Panc1 (cell line): ENCODE data around the gene WNT10A. TPM values are rescaled to one million over a fixed set of nuclear protein-coding genes. Genes with fewer than 3 reads are reported as not detected.

ENCODE experiments used
- ATAC-seq: fragments of 200-7000 bp; cut with Tn5 transposase; 2 replicates; pipeline ENCODE4 v1.9.1; 2020; ENCODE audit warnings: mild to moderate bottlenecking, moderate library complexity
- BruUV-seq: library from RNA; stranded (reverse); fragments of 400-500 nt; replicated peaks from 2 replicates; lab custom pipeline; 2021; lab: Mats Ljungman, UMichigan
- CTCF ChIA-PET: fragments of 300-600 bp; sonication (Branson Sonifier 250); formaldehyde crosslinking; loops from one replicate; lab custom pipeline; 2022; ENCODE audit warnings: antibody characterized with exemption; lab: Charles Lee
- POLR2A ChIA-PET: fragments of 300-600 bp; sonication (Branson Sonifier 250); formaldehyde crosslinking; loops from one replicate; lab custom pipeline; 2022; ENCODE audit warnings: antibody characterized with exemption; lab: Charles Lee
- DNase-seq: peaks from one replicate; pipeline ENCODE4 v3.0.0-alpha.2; 2010; ENCODE audit warnings: low read depth, low spot score
- H3K27ac ChIP-seq: 2 replicates; pipeline ENCODE4 v1.5.1; 2011; ENCODE audit warnings: mild to moderate bottlenecking, low read length, inconsistent platforms
- H3K27me3 ChIP-seq: fragments of 200-500 bp; sonication (Bioruptor generic); 2 replicates; pipeline ENCODE4 v1.6.0; 2014; ENCODE audit warnings: low read length, inconsistent platforms; ENCODE audit not compliant: control insufficient read depth, insufficient read depth
- H3K36me3 ChIP-seq: fragments of 200-500 bp; sonication (Bioruptor generic); 2 replicates; pipeline ENCODE4 v1.5.1; 2014; ENCODE audit warnings: inconsistent platforms, mild to moderate bottlenecking, low read length, moderate library complexity; ENCODE audit not compliant: control insufficient read depth, insufficient read depth
- H3K4me1 ChIP-seq: 2 replicates; pipeline ENCODE4 v1.5.1; 2011; ENCODE audit warnings: inconsistent platforms, mild to moderate bottlenecking, low read length, moderate library complexity; ENCODE audit not compliant: control insufficient read depth, insufficient read depth
- H3K4me3 ChIP-seq, 2 experiments: 2 replicates each; pipeline ENCODE4 v1.5.1; 2011 to 2012; ENCODE audit warnings: low read depth in 2 of 2, low read length in 2 of 2, mild to moderate bottlenecking in 2 of 2, inconsistent platforms in 1 of 2, moderate library complexity in 1 of 2
- H3K9me3 ChIP-seq: fragments of 200-500 bp; sonication (Bioruptor generic); 2 replicates; pipeline ENCODE4 v1.5.1; 2014; ENCODE audit warnings: low read depth, mild to moderate bottlenecking, inconsistent platforms, low read length, moderate library complexity; ENCODE audit not compliant: control insufficient read depth, insufficient read depth
- CTCF ChIP-seq: fragments of 450-650 bp; IDR thresholded peaks from 2 replicates; pipeline ENCODE4 v1.5.1; 2017; ENCODE audit warnings: mild to moderate bottlenecking
- POLR2AphosphoS5 ChIP-seq: IDR thresholded peaks from 2 replicates; pipeline ENCODE4 v1.6.1; 2012; ENCODE audit warnings: mild to moderate bottlenecking, low read depth, low read length, moderate library complexity
- REST ChIP-seq, 2 experiments: IDR thresholded peaks; 2 replicates each; pipeline ENCODE4 v1.6.1; 2011 to 2012; ENCODE audit warnings: low read depth in 2 of 2, control low read depth in 1 of 2, low read length in 1 of 2, mild to moderate bottlenecking in 1 of 2, moderate library complexity in 1 of 2; ENCODE audit not compliant: insufficient read depth in 1 of 2
- SIN3A ChIP-seq: IDR thresholded peaks from 2 replicates; pipeline ENCODE4 v1.6.1; 2012; ENCODE audit warnings: low read depth, mild to moderate bottlenecking, low read length, moderate library complexity, borderline replicate concordance; ENCODE audit not compliant: insufficient read depth
- TCF7L2 ChIP-seq: IDR thresholded peaks from 2 replicates; pipeline ENCODE4 v1.6.1; 2011; ENCODE audit warnings: mild to moderate bottlenecking, low read depth, low read length, inconsistent platforms
- in situ Hi-C: cut with HindIII; loops from 2 replicates; pipeline ENCODE4 v1.10.0; 2016; ENCODE audit warnings: low sequenced_read_pairs, low pct_unique_long_range_greater_than_20kb
- intact Hi-C: fragments of 100-400 bp; cut with micrococcal nuclease; formaldehyde crosslinking; loops from one replicate; pipeline ENCODE4 v1.10.0; 2022; ENCODE audit not compliant: unreplicated experiment
- total RNA-seq: library from RNA; stranded (reverse); gene quantifications from one replicate; pipeline ENCODE4 v1.2.1, GENCODE V29; 2021; ENCODE audit not compliant: unreplicated experiment

WNT10A gene
- total RNA-seq, 1 experiment from 2014 or later = 9.2 TPM

- Histone ChIP-seq H3K9me3 (peaks cover 7% of the 10 kb centered on the region; the same call in 1 of the 2 replicates), H3K27ac (no peak overlapping the region), H3K27me3 (peaks cover 2% of the 10 kb centered on the region; the same call in 1 of the 2 replicates), H3K36me3 (no peaks in the 10 kb centered on the region), H3K4me3 (no peak overlapping the region), H3K4me1 (peaks cover 6% of the 10 kb centered on the region; the same call in 1 of the 2 replicates)
- TF ChIP-seq REST (IDR thresholded peaks at IDR 0.05; ENCODE audit: insufficient read depth in 1 of 2, low read depth in 2 of 2, low read length in 1 of 2) (no peak), SIN3A (no peak), POLR2AphosphoS5 (no peak), CTCF (no peak), TCF7L2 (no peak)
- ChIA-PET POLR2A (no interaction called here), CTCF (no interaction called here)
- intact Hi-C loops = no loop called here
- DNase-seq = no peak
- BruUV-seq = no TSS peak
- ATAC-seq = no peak
- in situ Hi-C loops = no loop called here
Measured at GRCh38 chr2:218837495-218837894, 43.2 kb upstream of the WNT10A start.

- peaks cover 7% of the 10 kb centered on the region; the same call in 1 of the 2 replicates for H3K9me3 ChIP-seq
- no TSS peak for BruUV-seq
- in situ Hi-C loops = no loop called here
- ATAC-seq (no peak), DNase-seq (no peak)
- intact Hi-C loops = no loop called here
- H3K4me3 ChIP-seq = no peak overlapping the region
- POLR2A ChIA-PET = interaction anchor here (0.5 to 0.7 kb wide), 2 partner anchors 11 to 108 kb away, joined by 4 to 6 read pairs; no protein-coding TSS in a partner anchor
- H3K27ac ChIP-seq = no peak overlapping the region
- H3K27me3 ChIP-seq = no peaks in the 10 kb centered on the region; the same call in 1 of the 2 replicates
- H3K36me3 ChIP-seq = no peaks in the 10 kb centered on the region
- CTCF ChIA-PET = no interaction called here
- TF ChIP-seq REST (IDR thresholded peaks at IDR 0.05; ENCODE audit: insufficient read depth in 1 of 2, low read depth in 2 of 2, low read length in 1 of 2) = no peak
- TF ChIP-seq TCF7L2 = no peak
- TF ChIP-seq SIN3A = no peak
- TF ChIP-seq POLR2AphosphoS5 = no peak
- TF ChIP-seq CTCF = no peak
- 0 out of 2 replicates have a peak, but pooled peaks cover 5% of the 10 kb centered on the region for H3K4me1 ChIP-seq
Measured at GRCh38 chr2:218839430-218839829, 41.2 kb upstream of the WNT10A start.
